H1 (cell line): ENCODE data around the gene OBP2B. TPM values are rescaled to one million over a fixed set of nuclear protein-coding genes. Genes with fewer than 3 reads are reported as not detected.

Source experiments
- polyA plus RNA-seq, 7 experiments: library from polyadenylated mRNA; depleted of rRNA in 3 of 7; stranded (reverse) in 5 of 7; unstranded in 2 of 7; fragments of >200 nt in 5 of 7; fragments of 200-250 nt in 2 of 7; gene quantifications; 1 replicate in 5 of 7; 2 replicates in 1 of 7; 4 replicates in 1 of 7; pipeline versions ENCODE4 v1.2.1 to v1.2.3, GENCODE V29; 2011 to 2013; ENCODE audit warnings: missing spikeins in 2 of 7, mixed read lengths in 2 of 7
- total RNA-seq: library from RNA; stranded (reverse); fragmentation: NEBNext Ultra II Directional; extraction: Animal tissue kit (Norgen Biotek cat#: 25700); gene quantifications from 2 replicates; pipeline ENCODE4 v1.2.1, GENCODE V29; 2021
- TF ChIP-seq, protein P1 (sequence below): fragments of 300-600 bp; sonication (generic); IDR thresholded peaks from 2 replicates; pipeline ENCODE4 v1.7.1; 2012; ENCODE audit warnings: low read length, moderate library complexity, mild to moderate bottlenecking, inconsistent platforms; ENCODE audit not compliant: insufficient replicate concordance

The OBP2B gene
- total and polyA plus RNA-seq, 2 of the 8 experiments (the other 6 are each of a cell fraction or from before 2014, with no cell fraction given) = not detected

DNA sequence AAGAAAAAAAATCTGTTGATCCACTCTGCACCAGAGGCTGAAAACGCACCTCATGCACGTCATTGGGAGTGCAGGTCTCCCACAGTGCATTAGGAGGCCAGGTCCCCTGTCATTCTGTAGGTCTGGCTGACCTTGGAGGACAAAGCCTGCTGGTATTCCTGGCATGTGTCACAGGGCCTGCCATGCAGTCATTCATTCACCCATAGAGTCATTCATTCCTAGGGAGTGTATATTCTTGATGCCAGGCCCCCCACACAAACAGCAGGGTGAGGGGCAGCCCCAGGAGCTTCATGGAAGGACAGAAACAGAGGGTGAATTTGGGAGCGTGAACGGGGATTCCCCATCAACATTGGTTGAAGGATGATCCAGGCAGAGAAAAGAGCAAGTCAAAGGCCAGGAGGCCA lies 47.5 kb downstream of the OBP2B start (continued):
- TF ChIP-seq, protein P1, sequence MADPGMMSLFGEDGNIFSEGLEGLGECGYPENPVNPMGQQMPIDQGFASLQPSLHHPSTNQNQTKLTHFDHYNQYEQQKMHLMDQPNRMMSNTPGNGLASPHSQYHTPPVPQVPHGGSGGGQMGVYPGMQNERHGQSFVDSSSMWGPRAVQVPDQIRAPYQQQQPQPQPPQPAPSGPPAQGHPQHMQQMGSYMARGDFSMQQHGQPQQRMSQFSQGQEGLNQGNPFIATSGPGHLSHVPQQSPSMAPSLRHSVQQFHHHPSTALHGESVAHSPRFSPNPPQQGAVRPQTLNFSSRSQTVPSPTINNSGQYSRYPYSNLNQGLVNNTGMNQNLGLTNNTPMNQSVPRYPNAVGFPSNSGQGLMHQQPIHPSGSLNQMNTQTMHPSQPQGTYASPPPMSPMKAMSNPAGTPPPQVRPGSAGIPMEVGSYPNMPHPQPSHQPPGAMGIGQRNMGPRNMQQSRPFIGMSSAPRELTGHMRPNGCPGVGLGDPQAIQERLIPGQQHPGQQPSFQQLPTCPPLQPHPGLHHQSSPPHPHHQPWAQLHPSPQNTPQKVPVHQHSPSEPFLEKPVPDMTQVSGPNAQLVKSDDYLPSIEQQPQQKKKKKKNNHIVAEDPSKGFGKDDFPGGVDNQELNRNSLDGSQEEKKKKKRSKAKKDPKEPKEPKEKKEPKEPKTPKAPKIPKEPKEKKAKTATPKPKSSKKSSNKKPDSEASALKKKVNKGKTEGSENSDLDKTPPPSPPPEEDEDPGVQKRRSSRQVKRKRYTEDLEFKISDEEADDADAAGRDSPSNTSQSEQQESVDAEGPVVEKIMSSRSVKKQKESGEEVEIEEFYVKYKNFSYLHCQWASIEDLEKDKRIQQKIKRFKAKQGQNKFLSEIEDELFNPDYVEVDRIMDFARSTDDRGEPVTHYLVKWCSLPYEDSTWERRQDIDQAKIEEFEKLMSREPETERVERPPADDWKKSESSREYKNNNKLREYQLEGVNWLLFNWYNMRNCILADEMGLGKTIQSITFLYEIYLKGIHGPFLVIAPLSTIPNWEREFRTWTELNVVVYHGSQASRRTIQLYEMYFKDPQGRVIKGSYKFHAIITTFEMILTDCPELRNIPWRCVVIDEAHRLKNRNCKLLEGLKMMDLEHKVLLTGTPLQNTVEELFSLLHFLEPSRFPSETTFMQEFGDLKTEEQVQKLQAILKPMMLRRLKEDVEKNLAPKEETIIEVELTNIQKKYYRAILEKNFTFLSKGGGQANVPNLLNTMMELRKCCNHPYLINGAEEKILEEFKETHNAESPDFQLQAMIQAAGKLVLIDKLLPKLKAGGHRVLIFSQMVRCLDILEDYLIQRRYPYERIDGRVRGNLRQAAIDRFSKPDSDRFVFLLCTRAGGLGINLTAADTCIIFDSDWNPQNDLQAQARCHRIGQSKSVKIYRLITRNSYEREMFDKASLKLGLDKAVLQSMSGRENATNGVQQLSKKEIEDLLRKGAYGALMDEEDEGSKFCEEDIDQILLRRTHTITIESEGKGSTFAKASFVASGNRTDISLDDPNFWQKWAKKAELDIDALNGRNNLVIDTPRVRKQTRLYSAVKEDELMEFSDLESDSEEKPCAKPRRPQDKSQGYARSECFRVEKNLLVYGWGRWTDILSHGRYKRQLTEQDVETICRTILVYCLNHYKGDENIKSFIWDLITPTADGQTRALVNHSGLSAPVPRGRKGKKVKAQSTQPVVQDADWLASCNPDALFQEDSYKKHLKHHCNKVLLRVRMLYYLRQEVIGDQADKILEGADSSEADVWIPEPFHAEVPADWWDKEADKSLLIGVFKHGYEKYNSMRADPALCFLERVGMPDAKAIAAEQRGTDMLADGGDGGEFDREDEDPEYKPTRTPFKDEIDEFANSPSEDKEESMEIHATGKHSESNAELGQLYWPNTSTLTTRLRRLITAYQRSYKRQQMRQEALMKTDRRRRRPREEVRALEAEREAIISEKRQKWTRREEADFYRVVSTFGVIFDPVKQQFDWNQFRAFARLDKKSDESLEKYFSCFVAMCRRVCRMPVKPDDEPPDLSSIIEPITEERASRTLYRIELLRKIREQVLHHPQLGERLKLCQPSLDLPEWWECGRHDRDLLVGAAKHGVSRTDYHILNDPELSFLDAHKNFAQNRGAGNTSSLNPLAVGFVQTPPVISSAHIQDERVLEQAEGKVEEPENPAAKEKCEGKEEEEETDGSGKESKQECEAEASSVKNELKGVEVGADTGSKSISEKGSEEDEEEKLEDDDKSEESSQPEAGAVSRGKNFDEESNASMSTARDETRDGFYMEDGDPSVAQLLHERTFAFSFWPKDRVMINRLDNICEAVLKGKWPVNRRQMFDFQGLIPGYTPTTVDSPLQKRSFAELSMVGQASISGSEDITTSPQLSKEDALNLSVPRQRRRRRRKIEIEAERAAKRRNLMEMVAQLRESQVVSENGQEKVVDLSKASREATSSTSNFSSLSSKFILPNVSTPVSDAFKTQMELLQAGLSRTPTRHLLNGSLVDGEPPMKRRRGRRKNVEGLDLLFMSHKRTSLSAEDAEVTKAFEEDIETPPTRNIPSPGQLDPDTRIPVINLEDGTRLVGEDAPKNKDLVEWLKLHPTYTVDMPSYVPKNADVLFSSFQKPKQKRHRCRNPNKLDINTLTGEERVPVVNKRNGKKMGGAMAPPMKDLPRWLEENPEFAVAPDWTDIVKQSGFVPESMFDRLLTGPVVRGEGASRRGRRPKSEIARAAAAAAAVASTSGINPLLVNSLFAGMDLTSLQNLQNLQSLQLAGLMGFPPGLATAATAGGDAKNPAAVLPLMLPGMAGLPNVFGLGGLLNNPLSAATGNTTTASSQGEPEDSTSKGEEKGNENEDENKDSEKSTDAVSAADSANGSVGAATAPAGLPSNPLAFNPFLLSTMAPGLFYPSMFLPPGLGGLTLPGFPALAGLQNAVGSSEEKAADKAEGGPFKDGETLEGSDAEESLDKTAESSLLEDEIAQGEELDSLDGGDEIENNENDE = no peak
